Ovary (tissue), 3 donors: ENCODE results near the gene NBEA.

Experiments used
- POLR2A ChIP-seq: fragments of 450-650 bp; IDR thresholded peaks from one replicate; pipeline ENCODE4 v1.6.1; 2017; ENCODE audit warnings: antibody characterized with exemption, mild to moderate bottlenecking, moderate library complexity
- TF ChIP-seq, protein P1 (sequence below), 3 donors: fragments of 450-650 bp in 2 of 3; fragments of 200-600 bp in 1 of 3; IDR thresholded peaks; one replicate each; pipeline versions ENCODE4 v1.5.1 to v1.8.0; 2016 to 2022; ENCODE audit warnings: antibody characterized with exemption in 3 of 3, mild to moderate bottlenecking in 1 of 3
- donor health status: DM: no; HTN: no; CAD: no.

DNA sequence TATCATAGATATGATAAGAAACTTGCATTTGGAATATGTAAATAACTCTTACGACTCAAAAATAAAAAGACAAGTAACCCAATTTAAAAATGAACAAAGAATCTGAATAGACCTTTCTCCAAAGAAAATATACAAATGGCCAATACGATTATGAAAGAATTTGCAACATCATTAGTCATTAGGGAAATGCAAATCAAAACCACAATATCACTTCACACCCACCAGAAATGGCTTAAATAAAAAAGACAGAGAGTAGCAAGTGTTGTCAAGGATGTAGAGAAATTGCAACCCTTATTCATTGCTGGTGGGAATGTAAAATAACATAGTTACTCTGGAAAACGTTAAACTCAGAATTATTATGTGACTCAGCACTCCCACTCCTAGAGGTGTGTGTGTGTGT is 761.0 kb downstream of the NBEA start:
- TF ChIP-seq, protein P1, sequence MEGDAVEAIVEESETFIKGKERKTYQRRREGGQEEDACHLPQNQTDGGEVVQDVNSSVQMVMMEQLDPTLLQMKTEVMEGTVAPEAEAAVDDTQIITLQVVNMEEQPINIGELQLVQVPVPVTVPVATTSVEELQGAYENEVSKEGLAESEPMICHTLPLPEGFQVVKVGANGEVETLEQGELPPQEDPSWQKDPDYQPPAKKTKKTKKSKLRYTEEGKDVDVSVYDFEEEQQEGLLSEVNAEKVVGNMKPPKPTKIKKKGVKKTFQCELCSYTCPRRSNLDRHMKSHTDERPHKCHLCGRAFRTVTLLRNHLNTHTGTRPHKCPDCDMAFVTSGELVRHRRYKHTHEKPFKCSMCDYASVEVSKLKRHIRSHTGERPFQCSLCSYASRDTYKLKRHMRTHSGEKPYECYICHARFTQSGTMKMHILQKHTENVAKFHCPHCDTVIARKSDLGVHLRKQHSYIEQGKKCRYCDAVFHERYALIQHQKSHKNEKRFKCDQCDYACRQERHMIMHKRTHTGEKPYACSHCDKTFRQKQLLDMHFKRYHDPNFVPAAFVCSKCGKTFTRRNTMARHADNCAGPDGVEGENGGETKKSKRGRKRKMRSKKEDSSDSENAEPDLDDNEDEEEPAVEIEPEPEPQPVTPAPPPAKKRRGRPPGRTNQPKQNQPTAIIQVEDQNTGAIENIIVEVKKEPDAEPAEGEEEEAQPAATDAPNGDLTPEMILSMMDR (IDR thresholded peaks at IDR 0.05) = no peak
- no peak for TF ChIP-seq POLR2A
